Activated naive CD4-positive, alpha-beta T cell treated with anti-CD3 and anti-CD28 coated beads for 36 hours (primary cell): ENCODE data around the gene ZXDC. TPM values are rescaled to one million over a fixed set of nuclear protein-coding genes. Genes with fewer than 3 reads are reported as not detected.

ENCODE experiments used
- CTCF ChIA-PET: fragments of 350-600 bp; sonication (Branson Sonifier 250); formaldehyde crosslinking; loops from one replicate; lab custom pipeline; 2021; ENCODE audit warnings: antibody characterized with exemption; lab: Charles Lee
- DNase-seq: peaks from one replicate; pipeline ENCODE4 v3.0.0-alpha.2; 2020
- H3K27ac Mint-ChIP-seq: one replicate; pipeline ENCODE4 v1.8.0; 2021; ENCODE audit warnings: mild to moderate bottlenecking, mixed read lengths
- H3K27me3 Mint-ChIP-seq: one replicate; pipeline ENCODE4 v1.8.0; 2021; ENCODE audit warnings: low read depth, mixed read lengths
- H3K36me3 Mint-ChIP-seq: one replicate; pipeline ENCODE4 v1.8.0; 2021; ENCODE audit warnings: low read depth, mixed read lengths
- H3K4me1 Mint-ChIP-seq: one replicate; pipeline ENCODE4 v1.8.0; 2021; ENCODE audit warnings: low read depth, mixed read lengths
- H3K4me3 Mint-ChIP-seq: one replicate; pipeline ENCODE4 v1.8.0; 2021; ENCODE audit warnings: mild to moderate bottlenecking, moderate library complexity, mixed read lengths
- H3K9me3 Mint-ChIP-seq: one replicate; pipeline ENCODE4 v1.8.0; 2021; ENCODE audit warnings: mixed read lengths
- intact Hi-C: fragments of 100-400 bp; cut with micrococcal nuclease; formaldehyde crosslinking; loops from one replicate; pipeline ENCODE4 v1.15.1; 2023
- total RNA-seq, 2 experiments: library from RNA; stranded (reverse); gene quantifications; one replicate each; pipeline ENCODE4 v1.2.3, GENCODE V29; 2021

ZXDC gene
- total RNA-seq, 2 experiments from 2014 or later = 23.9 TPM

GRCh38 chr3:126474498-126475412, 936 bp downstream of the ZXDC start:
- CTCF ChIA-PET = interaction anchor here (0.8 kb wide), 1 partner anchor 9 kb away, joined by 3 read pairs; no protein-coding TSS in a partner anchor
- DNase-seq = peak; percentile 52
- Mint-ChIP-seq H3K4me1 (peaks cover 38% of the 10 kb centered on the region), H3K4me3 (peak overlapping the region; percentile 90), H3K9me3 (no peaks in the 10 kb centered on the region), H3K36me3 (peaks cover 27% of the 10 kb centered on the region), H3K27ac (peak overlapping the region; percentile 76), H3K27me3 (no peaks in the 10 kb centered on the region)
- intact Hi-C loops = loop anchor here (1.0 to 10.0 kb wide), 8 partner anchors 118 to 1330 kb away; partner anchors contain the start of genes CHCHD6, KLF15, MCM2 and SLC41A3

DNA sequence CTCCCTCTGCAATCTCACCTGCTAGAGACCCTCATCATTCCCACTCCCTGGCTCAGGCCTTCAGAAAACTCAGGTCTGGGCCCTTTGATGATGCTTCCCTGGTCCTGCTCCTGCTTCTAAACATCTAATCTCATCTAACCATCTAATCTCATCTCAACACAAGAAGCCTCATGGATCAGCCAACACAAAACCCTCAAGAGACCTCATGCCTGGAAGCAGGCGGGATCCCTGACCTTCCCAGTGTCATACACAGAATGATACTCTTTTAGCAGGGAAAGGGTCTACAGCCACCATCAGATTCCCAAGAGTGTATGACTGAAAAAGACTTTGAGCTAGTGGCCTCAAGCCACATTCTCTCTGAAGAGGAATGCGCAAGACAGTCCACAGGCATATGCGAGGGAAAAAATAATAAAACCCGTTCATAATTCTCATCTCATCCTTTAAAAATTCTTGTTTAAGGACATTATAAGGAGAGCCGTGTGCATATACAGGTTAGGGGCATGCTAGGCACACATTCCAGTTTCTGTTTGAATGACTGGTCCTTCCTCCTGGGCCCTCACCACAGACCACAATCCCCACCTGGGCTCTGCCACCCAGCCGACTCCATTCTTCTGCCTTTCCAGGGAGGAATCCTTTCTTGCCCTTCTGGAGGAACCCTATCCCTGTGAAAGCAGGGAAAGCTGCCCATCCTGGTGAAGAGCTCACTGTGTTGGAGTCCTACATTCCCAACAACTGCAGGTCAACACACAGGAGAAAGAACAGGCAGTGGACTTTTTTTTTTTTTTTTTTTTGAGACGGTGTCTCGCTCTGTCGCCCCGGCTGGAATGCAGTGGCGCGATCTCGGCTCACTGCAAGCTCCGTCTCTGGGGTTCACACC, 2.2 kb downstream of the ZXDC start:
- no peaks in the 10 kb centered on the region for H3K27me3 Mint-ChIP-seq
- H3K27ac Mint-ChIP-seq = no peak overlapping the region
- CTCF ChIA-PET = interaction anchor here (0.6 kb wide), 2 partner anchors 22 to 62 kb away, joined by 3 to 4 read pairs; no protein-coding TSS in a partner anchor
- H3K36me3 Mint-ChIP-seq = peaks cover 39% of the 10 kb centered on the region
- no peaks in the 10 kb centered on the region for H3K9me3 Mint-ChIP-seq
- H3K4me1 Mint-ChIP-seq = peaks cover 50% of the 10 kb centered on the region
- intact Hi-C loops = loop anchor here (2.0 to 10.0 kb wide), 3 partner anchors 117 to 1329 kb away; partner anchors contain the start of genes KLF15 and SLC41A3
- peak overlapping the region; percentile 90 for H3K4me3 Mint-ChIP-seq
- DNase-seq = peak; percentile 22

- Mint-ChIP-seq H3K27me3 (no peaks in the 10 kb centered on the region), H3K4me3 (peak overlapping the region; percentile 90), H3K27ac (peak overlapping the region; percentile 44), H3K36me3 (peaks cover 46% of the 10 kb centered on the region), H3K4me1 (peaks cover 56% of the 10 kb centered on the region), H3K9me3 (no peaks in the 10 kb centered on the region)
- intact Hi-C loops = loop anchor here (10.0 kb wide), 1 partner anchor 1328 kb away; no protein-coding TSS in a partner anchor
- CTCF ChIA-PET = no interaction called here
- peak; percentile 30 for DNase-seq
These were observed 3.2 kb downstream of the ZXDC start for GRCh38 chr3:126472277-126473006.

DNA sequence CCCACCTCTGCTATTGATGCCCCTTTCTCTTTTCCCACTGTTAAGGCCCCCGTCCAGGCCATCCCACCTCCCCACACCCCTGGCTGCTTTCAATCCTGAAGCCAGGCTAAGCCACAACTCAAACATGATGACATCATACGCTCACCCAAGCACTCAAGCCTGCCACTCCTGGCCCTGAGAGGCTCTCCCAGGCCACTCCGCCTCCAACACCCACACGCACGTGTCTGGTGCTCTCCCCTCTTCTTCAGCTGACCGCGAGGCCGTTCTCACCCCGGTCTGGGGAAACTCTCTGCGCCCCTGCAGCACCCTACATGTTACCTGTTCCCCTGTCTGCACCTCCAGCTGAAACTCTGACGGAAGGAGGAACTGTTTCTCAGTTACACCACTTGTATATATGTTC, 6.2 kb downstream of the ZXDC start:
- intact Hi-C loops = no loop called here
- Mint-ChIP-seq H3K4me3 (no peak overlapping the region), H3K4me1 (peaks cover 55% of the 10 kb centered on the region), H3K36me3 (peaks cover 60% of the 10 kb centered on the region), H3K27ac (peak overlapping the region; percentile 74), H3K27me3 (no peaks in the 10 kb centered on the region), H3K9me3 (no peaks in the 10 kb centered on the region)
- CTCF ChIA-PET = no interaction called here
- no peak for DNase-seq

DNA sequence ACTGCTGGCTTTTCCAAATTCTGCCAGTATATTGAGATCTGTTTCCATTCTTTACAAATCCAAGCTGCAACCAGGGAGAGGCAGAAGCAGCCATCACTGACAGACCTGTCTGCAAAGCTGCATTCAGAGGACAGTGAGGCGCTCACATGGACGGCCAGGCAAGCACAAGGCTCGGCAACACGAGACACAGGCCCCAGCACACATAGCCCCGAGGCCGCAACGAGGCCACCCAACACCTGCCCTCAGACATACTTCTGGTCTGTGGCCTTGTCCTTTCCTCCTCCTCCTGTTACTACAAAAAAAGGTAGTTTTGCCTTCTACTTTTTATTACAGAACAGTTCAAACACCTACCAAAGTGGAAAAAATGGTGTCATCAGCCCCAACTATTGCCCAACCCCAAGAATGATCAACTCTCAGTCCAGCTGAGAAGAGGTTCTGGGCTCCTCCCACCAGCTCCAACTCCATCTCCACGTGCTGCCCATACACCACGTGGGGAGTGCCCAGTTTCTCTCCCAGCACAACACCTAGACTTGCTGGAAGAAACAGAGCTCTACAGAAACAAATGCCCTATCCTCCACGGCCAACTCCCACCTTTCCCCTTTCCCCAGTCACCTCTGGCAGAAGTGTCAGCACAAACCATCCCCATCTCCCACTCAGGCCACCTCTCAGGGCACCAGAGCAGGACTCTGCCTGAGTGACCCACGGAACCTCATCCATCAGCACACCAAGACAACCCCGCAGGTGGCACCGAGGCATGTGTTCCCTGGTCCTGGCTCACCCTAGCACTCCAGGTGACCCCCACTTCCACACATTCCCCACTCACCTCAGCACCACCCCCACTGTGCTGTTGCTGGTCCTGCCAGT, 7.4 kb downstream of the ZXDC start:
- DNase-seq = no peak
- intact Hi-C loops = no loop called here
- Mint-ChIP-seq H3K27ac (peak overlapping the region; percentile 35), H3K4me1 (peaks cover 43% of the 10 kb centered on the region), H3K4me3 (no peak overlapping the region), H3K36me3 (peaks cover 61% of the 10 kb centered on the region), H3K9me3 (no peaks in the 10 kb centered on the region), H3K27me3 (no peaks in the 10 kb centered on the region)
- CTCF ChIA-PET = no interaction called here

GRCh38 chr3:126467611-126467955, 8.1 kb downstream of the ZXDC start:
- Mint-ChIP-seq H3K36me3 (peaks cover 56% of the 10 kb centered on the region), H3K4me3 (no peak overlapping the region), H3K9me3 (no peaks in the 10 kb centered on the region), H3K4me1 (peaks cover 36% of the 10 kb centered on the region), H3K27me3 (no peaks in the 10 kb centered on the region), H3K27ac (no peak overlapping the region)
- CTCF ChIA-PET = no interaction called here
- intact Hi-C loops = no loop called here
- DNase-seq = no peak

DNA sequence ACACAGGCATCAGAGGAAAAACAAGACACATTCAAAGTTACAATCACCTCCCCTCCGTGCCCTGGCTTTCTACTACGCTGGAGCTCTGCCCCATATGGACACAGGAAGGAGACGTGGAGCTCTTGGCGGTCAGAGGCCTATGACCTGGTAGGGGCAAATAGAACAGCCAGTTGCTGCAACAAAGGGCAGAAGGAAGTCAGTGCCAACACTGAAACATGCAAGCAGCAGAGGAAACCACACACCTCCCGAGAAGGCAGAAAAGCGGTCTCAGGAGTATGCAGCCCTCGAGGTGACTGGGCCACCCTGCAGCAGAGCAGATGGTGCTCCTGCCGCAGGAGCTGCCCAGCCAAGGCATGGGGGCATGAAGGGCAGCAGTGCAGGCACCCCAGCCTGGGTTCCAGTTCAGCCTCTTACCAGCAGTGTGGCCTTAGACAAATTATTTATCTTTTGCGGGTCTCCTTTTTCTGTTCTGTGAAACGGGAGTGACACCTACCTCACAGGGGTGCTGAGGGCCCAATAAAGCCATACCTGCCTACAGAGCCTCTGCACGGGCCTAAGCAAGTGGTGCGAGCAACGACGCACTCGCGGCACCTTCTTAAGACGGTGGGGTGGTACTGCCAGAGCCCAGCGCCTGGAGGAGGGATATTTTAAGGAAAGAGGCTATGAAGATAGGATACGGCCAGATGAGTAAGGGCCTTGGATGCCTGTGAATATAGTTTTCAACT, 8.6 kb downstream of the ZXDC start:
- H3K4me1 Mint-ChIP-seq = peaks cover 31% of the 10 kb centered on the region
- CTCF ChIA-PET = interaction anchor here (0.7 kb wide), 1 partner anchor 96 kb away, joined by 3 read pairs; no protein-coding TSS in a partner anchor
- peaks cover 55% of the 10 kb centered on the region for H3K36me3 Mint-ChIP-seq
- no peak overlapping the region for H3K4me3 Mint-ChIP-seq
- intact Hi-C loops = no loop called here
- DNase-seq = no peak
- H3K9me3 Mint-ChIP-seq = no peaks in the 10 kb centered on the region
- no peaks in the 10 kb centered on the region for H3K27me3 Mint-ChIP-seq
- H3K27ac Mint-ChIP-seq = no peak overlapping the region

- Mint-ChIP-seq H3K27me3 (no peaks in the 10 kb centered on the region), H3K4me1 (peaks cover 26% of the 10 kb centered on the region), H3K27ac (no peak overlapping the region), H3K9me3 (no peaks in the 10 kb centered on the region), H3K4me3 (no peak overlapping the region), H3K36me3 (peaks cover 60% of the 10 kb centered on the region)
- intact Hi-C loops = no loop called here
- no peak for DNase-seq
- CTCF ChIA-PET = interaction anchor here (1.0 kb wide), 1 partner anchor 9 kb away, joined by 3 read pairs; no protein-coding TSS in a partner anchor
These were observed 9.7 kb downstream of the ZXDC start for GRCh38 chr3:126465928-126466544.

GRCh38 chr3:126464997-126465396, 10.7 kb downstream of the ZXDC start:
- no peak for DNase-seq
- CTCF ChIA-PET = interaction anchor here (1.0 kb wide), 1 partner anchor 10 kb away, joined by 3 read pairs; no protein-coding TSS in a partner anchor
- H3K9me3 Mint-ChIP-seq = no peaks in the 10 kb centered on the region
- peaks cover 59% of the 10 kb centered on the region for H3K36me3 Mint-ChIP-seq
- no peaks in the 10 kb centered on the region for H3K27me3 Mint-ChIP-seq
- intact Hi-C loops = no loop called here
- H3K27ac Mint-ChIP-seq = no peak overlapping the region
- H3K4me3 Mint-ChIP-seq = no peak overlapping the region
- H3K4me1 Mint-ChIP-seq = peaks cover 24% of the 10 kb centered on the region

- H3K27ac Mint-ChIP-seq = no peak overlapping the region
- peaks cover 19% of the 10 kb centered on the region for H3K4me1 Mint-ChIP-seq
- no peak overlapping the region for H3K4me3 Mint-ChIP-seq
- H3K27me3 Mint-ChIP-seq = no peaks in the 10 kb centered on the region
- peaks cover 54% of the 10 kb centered on the region for H3K36me3 Mint-ChIP-seq
- CTCF ChIA-PET = no interaction called here
- intact Hi-C loops = no loop called here
- DNase-seq = no peak
- no peaks in the 10 kb centered on the region for H3K9me3 Mint-ChIP-seq
These were observed 11.2 kb downstream of the ZXDC start for GRCh38 chr3:126464494-126464893.
